Esophagus squamous epithelium (tissue), 4 donors: ENCODE results near the gene SPSB1.

Experiments used
- POLR2A ChIP-seq, 4 donors: fragments of 450-650 bp; IDR thresholded peaks; one replicate each; pipeline ENCODE4 v1.6.1; 2017; ENCODE audit warnings: antibody characterized with exemption in 4 of 4, mild to moderate bottlenecking in 4 of 4, moderate library complexity in 3 of 4
- TF ChIP-seq, protein P1 (sequence below), 6 experiments: fragments of 450-650 bp in 4 of 6; fragments of 200-600 bp in 2 of 6; sonication (generic) in 2 of 6; IDR thresholded peaks; one replicate each; pipeline ENCODE4 v1.5.1; 2016 to 2019; ENCODE audit warnings: antibody characterized with exemption in 6 of 6, mild to moderate bottlenecking in 4 of 6, moderate library complexity in 4 of 6

DNA sequence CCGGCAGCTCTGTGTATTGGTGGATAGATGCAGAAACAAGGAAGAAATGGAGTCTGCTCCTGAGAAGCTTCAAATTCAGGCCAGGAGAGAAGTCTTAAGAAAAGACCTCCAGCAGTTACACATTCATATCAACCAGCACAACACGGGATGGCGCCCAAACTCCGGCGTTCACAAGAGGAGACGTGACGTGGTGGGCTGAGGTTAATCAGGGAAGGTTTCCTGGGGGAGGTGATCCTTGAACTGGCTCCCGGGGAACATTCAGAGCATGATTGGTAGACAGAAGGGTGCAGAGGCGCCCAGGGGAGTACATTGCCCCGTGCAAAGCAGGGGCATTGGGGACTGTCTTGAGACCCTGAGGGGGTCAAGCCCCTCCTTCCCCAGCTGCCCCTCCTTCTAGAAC, 27.7 kb upstream of the SPSB1 start:
- TF ChIP-seq POLR2A (IDR thresholded peaks at IDR 0.05) = no peak
- TF ChIP-seq, protein P1, sequence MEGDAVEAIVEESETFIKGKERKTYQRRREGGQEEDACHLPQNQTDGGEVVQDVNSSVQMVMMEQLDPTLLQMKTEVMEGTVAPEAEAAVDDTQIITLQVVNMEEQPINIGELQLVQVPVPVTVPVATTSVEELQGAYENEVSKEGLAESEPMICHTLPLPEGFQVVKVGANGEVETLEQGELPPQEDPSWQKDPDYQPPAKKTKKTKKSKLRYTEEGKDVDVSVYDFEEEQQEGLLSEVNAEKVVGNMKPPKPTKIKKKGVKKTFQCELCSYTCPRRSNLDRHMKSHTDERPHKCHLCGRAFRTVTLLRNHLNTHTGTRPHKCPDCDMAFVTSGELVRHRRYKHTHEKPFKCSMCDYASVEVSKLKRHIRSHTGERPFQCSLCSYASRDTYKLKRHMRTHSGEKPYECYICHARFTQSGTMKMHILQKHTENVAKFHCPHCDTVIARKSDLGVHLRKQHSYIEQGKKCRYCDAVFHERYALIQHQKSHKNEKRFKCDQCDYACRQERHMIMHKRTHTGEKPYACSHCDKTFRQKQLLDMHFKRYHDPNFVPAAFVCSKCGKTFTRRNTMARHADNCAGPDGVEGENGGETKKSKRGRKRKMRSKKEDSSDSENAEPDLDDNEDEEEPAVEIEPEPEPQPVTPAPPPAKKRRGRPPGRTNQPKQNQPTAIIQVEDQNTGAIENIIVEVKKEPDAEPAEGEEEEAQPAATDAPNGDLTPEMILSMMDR (IDR thresholded peaks at IDR 0.05) = no peak
